Spleen (tissue), 7 donors: Measurements from ENCODE around the gene TAC3.

Source experiments
- CTCF ChIP-seq, 11 experiments: fragments of 200-600 bp in 7 of 11; fragments of 450-650 bp in 4 of 11; sonication (generic) in 4 of 11; IDR thresholded peaks in 8 of 11; conservative IDR thresholded peaks in 3 of 11; 1 replicate in 7 of 11; 2 replicates in 4 of 11; pipeline versions ENCODE4 v1.4.0 to v1.8.0; 2016 to 2021; ENCODE audit warnings: antibody characterized with exemption in 11 of 11, inconsistent platforms in 4 of 11, mild to moderate bottlenecking in 1 of 11
- POLR2A ChIP-seq, 3 donors: fragments of 450-650 bp; IDR thresholded peaks; one replicate each; pipeline ENCODE4 v1.5.1; 2017; ENCODE audit warnings: antibody characterized with exemption in 3 of 3, mild to moderate bottlenecking in 1 of 3
- POLR2AphosphoS5 ChIP-seq, 3 donors: sonication (generic); formaldehyde crosslinking; IDR thresholded peaks; one replicate each; pipeline ENCODE4 v1.5.1; 2017; ENCODE audit warnings: antibody characterized with exemption in 3 of 3
- donor health status: DM: no; HTN: no; CAD: no; lungs with moderate emphysema.
- donor health status: DM: no; HTN: no; CAD: no.
- donor health status: DM: no; HTN: no; CAD: no.

GRCh38 chr12:56987551-56988053 lies 28.7 kb downstream of the TAC3 start:
- TF ChIP-seq CTCF (IDR thresholded peaks at IDR 0.05 in 8 of 11, conservative IDR thresholded peaks at IDR 0.05 in 3 of 11) (peak; percentile 82 to 98 (median 95)), POLR2A (IDR thresholded peaks at IDR 0.05) (no peak), POLR2AphosphoS5 (IDR thresholded peaks at IDR 0.05) (peak in 1 of 3 donors; percentile 63)
